Hepatocyte (in vitro differentiated cells): ENCODE results near the gene SEMA4C.

Source experiments
- EZH2phosphoT487 ChIP-seq: fragments of 200-600 bp; sonication (generic); IDR thresholded peaks from one replicate; pipeline ENCODE4 v1.6.1; 2018; ENCODE audit warnings: antibody characterized with exemption, mild to moderate bottlenecking, low read depth, moderate library complexity; ENCODE audit not compliant: unreplicated experiment, severe bottlenecking
- TF ChIP-seq, protein P1 (sequence below): fragments of 200-600 bp; sonication (generic); IDR thresholded peaks from 2 replicates; pipeline ENCODE4 v1.5.1; 2016; ENCODE audit warnings: antibody characterized with exemption, mild to moderate bottlenecking; ENCODE audit not compliant: poor library complexity

DNA sequence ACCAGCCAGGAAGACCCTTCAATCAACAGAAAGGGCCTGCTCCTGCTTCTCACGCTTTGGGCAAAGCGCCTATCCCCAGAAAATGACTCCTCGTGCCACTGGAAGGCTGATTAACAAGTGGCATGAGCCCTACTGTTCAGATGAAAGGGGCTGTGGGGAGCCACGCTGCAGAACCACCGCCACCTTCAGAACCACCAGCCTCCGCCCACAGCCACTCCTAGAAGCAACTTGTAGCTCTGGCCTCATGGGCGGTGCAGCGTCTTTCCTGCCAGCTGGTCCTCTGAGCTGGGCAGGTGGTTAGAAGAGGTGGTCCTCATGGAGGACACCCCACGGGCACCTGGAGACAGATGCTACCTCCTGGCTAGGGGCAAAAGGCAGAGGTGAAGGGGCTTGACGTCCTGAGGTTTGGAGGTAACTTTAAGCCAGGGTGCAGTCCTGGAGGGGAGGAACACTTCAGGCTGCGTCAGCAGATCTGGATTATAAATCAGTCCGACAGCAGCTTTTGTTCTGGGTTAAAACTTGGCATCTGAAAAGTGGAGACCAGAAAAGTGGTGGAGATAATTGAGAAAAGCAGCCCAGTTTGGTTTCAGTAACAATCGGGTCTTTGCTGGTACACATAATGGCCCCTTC lies 861 bp upstream of the SEMA4C start:
- TF ChIP-seq, protein P1, sequence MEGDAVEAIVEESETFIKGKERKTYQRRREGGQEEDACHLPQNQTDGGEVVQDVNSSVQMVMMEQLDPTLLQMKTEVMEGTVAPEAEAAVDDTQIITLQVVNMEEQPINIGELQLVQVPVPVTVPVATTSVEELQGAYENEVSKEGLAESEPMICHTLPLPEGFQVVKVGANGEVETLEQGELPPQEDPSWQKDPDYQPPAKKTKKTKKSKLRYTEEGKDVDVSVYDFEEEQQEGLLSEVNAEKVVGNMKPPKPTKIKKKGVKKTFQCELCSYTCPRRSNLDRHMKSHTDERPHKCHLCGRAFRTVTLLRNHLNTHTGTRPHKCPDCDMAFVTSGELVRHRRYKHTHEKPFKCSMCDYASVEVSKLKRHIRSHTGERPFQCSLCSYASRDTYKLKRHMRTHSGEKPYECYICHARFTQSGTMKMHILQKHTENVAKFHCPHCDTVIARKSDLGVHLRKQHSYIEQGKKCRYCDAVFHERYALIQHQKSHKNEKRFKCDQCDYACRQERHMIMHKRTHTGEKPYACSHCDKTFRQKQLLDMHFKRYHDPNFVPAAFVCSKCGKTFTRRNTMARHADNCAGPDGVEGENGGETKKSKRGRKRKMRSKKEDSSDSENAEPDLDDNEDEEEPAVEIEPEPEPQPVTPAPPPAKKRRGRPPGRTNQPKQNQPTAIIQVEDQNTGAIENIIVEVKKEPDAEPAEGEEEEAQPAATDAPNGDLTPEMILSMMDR: no peak
- no peak for TF ChIP-seq EZH2phosphoT487
